K562 (cell line): ENCODE results near the gene TMEM205. TPM values are rescaled to one million over a fixed set of nuclear protein-coding genes. Genes with fewer than 3 reads are reported as not detected.
A peak's percentile ranks its signal among the peaks of the same experiment; 100 is the strongest.

ENCODE experiments used
- ATAC-seq: fragments of 200-7000 bp; cut with Tn5 transposase; 3 replicates; pipeline ENCODE4 v1.9.1; 2020; ENCODE audit warnings: moderate library complexity
- BruUV-seq: library from RNA; stranded (reverse); fragments of 400-500 nt; replicated peaks from 2 replicates; lab custom pipeline; 2021; lab: Mats Ljungman, UMichigan
- CTCF ChIA-PET: fragments of 300-600 bp; formaldehyde crosslinking; extraction: SDS; loops from one replicate; lab custom pipeline; 2021; ENCODE audit warnings: low intra/inter-chr PET ratio; lab: Yijun Ruan, JAX
- POLR2A ChIA-PET: fragments of 300-600, 350-650 bp; sonication (Branson Sonifier 250); formaldehyde crosslinking; extraction: SDS; loops from one replicate; lab custom pipeline; 2021; ENCODE audit warnings: antibody characterized with exemption, inconsistent platforms; lab: Yijun Ruan, JAX
- DNase-seq, 4 experiments: peaks; one replicate each; pipeline versions ENCODE4 v3.0.0 to v3.0.0-alpha.2; 2011 to 2018; ENCODE audit warnings: low spot score in 3 of 4, mixed read lengths in 3 of 4; ENCODE audit errors: extremely low read depth in 1 of 4
- FAIRE-seq: peaks from 2 replicates; lab custom pipeline; 2011; peaks lifted over from hg19 to GRCh38; lab: Jason Lieb, UNC
- H2AFZ ChIP-seq: 2 replicates; pipeline ENCODE4 v1.6.0; 2011; ENCODE audit warnings: low read depth, low read length, control low read depth, inconsistent platforms
- H3K27ac ChIP-seq: fragments of 200-600 bp; 3 replicates; pipeline ENCODE4 v1.8.0; 2011; ENCODE audit warnings: low read depth, mild to moderate bottlenecking, control low read depth, inconsistent platforms, low read length, moderate library complexity, mixed read lengths; ENCODE audit errors: extremely low read depth
- H3K27me3 ChIP-seq, 2 experiments: fragments of 300-600 bp in 1 of 2; 2 replicates in 1 of 2; 3 replicates in 1 of 2; pipeline versions ENCODE4 v1.6.0 to v1.8.0; 2011; ENCODE audit warnings: inconsistent platforms in 2 of 2, low read length in 2 of 2, mild to moderate bottlenecking in 1 of 2, mixed read lengths in 1 of 2, moderate library complexity in 1 of 2; ENCODE audit not compliant: control insufficient read depth in 2 of 2, insufficient read depth in 2 of 2
- H3K36me3 ChIP-seq: fragments of 300-600 bp; 3 replicates; pipeline ENCODE4 v1.8.0; 2011; ENCODE audit warnings: mild to moderate bottlenecking, low read length, inconsistent platforms; ENCODE audit not compliant: control insufficient read depth, insufficient read depth
- H3K4me1 ChIP-seq, 2 experiments: fragments of 200-600 bp in 1 of 2; replicated peaks in 1 of 2; 2 replicates in 1 of 2; 3 replicates in 1 of 2; pipeline versions ENCODE4 v1.5.1 to v1.8.0; 2011; ENCODE audit warnings: inconsistent platforms in 2 of 2, low read length in 2 of 2, mild to moderate bottlenecking in 1 of 2, mixed read lengths in 1 of 2, moderate library complexity in 1 of 2; ENCODE audit not compliant: control insufficient read depth in 2 of 2, insufficient read depth in 2 of 2
- H3K4me2 ChIP-seq: 2 replicates; pipeline ENCODE4 v1.6.1; 2011; ENCODE audit warnings: low read length, control low read depth, inconsistent platforms, mixed read lengths; ENCODE audit not compliant: insufficient read depth
- H3K4me3 ChIP-seq: fragments of 200-600 bp; sonication (generic), shearing (Covaris generic); 2 replicates; pipeline ENCODE4 v1.5.1; 2016; ENCODE audit warnings: control low read depth, inconsistent platforms
- H3K79me2 ChIP-seq: fragments of 200-600 bp; 3 replicates; pipeline ENCODE4 v1.8.0; 2011; ENCODE audit warnings: low read length, inconsistent platforms; ENCODE audit not compliant: control insufficient read depth, insufficient read depth
- H3K9ac ChIP-seq, 2 experiments: 2 replicates each; pipeline versions ENCODE4 v1.6.0 to v1.6.1; 2011; ENCODE audit warnings: low read depth in 2 of 2, low read length in 2 of 2, control low read depth in 1 of 2, inconsistent platforms in 1 of 2, mild to moderate bottlenecking in 1 of 2, mixed read lengths in 1 of 2; ENCODE audit not compliant: insufficient read depth in 1 of 2
- H3K9me1 ChIP-seq: one replicate; pipeline ENCODE4 v1.6.0; 2011; ENCODE audit warnings: inconsistent platforms, mild to moderate bottlenecking, low read length, moderate library complexity; ENCODE audit not compliant: control insufficient read depth, insufficient read depth
- H3K9me3 ChIP-seq: replicated peaks from 2 replicates; pipeline ENCODE4 v1.5.1; 2011; ENCODE audit warnings: low read depth, low read length, inconsistent platforms; ENCODE audit not compliant: control insufficient read depth, insufficient read depth
- H4K20me1 ChIP-seq: replicated peaks from 2 replicates; pipeline ENCODE4 v1.6.1; 2011; ENCODE audit warnings: low read length, inconsistent platforms, mixed read lengths; ENCODE audit not compliant: control insufficient read depth, insufficient read depth
- JUND ChIP-seq, 2 experiments: IDR thresholded peaks; 2 replicates in 1 of 2; 3 replicates in 1 of 2; pipeline ENCODE4 v1.6.1; 2011; ENCODE audit warnings: borderline replicate concordance in 2 of 2, low read depth in 2 of 2, low read length in 2 of 2, improper control_type of control experiment in 1 of 2, missing biosample characterization in 1 of 2, missing genetic modification characterization in 1 of 2, missing genetic modification reagents in 1 of 2
- MBD1 ChIP-seq: fragments of 250-450 bp; sonication (Bioruptor Pico); IDR thresholded peaks from 2 replicates; pipeline ENCODE4 v1.8.0; 2022; ENCODE audit warnings: inconsistent platforms
- MTA3 ChIP-seq: fragments of 450-650 bp; formaldehyde crosslinking; IDR thresholded peaks from 2 replicates; pipeline ENCODE4 v1.6.1; 2017; ENCODE audit warnings: mild to moderate bottlenecking, borderline replicate concordance
- SIN3B ChIP-seq: fragments of 450-650 bp; IDR thresholded peaks from 2 replicates; pipeline ENCODE4 v1.6.1; 2017; ENCODE audit warnings: low read depth, mild to moderate bottlenecking, moderate library complexity
- STAT5B ChIP-seq: fragments of 250-450 bp; sonication (Bioruptor Pico); IDR thresholded peaks from 2 replicates; pipeline ENCODE4 v1.8.0; 2021; ENCODE audit warnings: mild to moderate bottlenecking, inconsistent platforms
- ZNF551 ChIP-seq: fragments of 250-450 bp; sonication (Bioruptor Pico); IDR thresholded peaks from 2 replicates; pipeline ENCODE4 v1.5.0; 2021; ENCODE audit warnings: mild to moderate bottlenecking, moderate library complexity
- ZNF707 ChIP-seq: fragments of 250-450 bp; sonication (Bioruptor Pico); conservative IDR thresholded peaks from 2 replicates; pipeline ENCODE4 v1.8.0; 2022; ENCODE audit warnings: inconsistent platforms, mild to moderate bottlenecking, moderate library complexity
- ZNF77 ChIP-seq: fragments of 250-450 bp; sonication (Bioruptor Pico); IDR thresholded peaks from 2 replicates; pipeline ENCODE4 v1.5.0; 2020
- ZNF79 ChIP-seq: fragments of 250-450 bp; sonication (Bioruptor Pico); IDR thresholded peaks from 2 replicates; pipeline ENCODE4 v1.4.0; 2020; ENCODE audit warnings: low read depth, mild to moderate bottlenecking, moderate library complexity
- WGBS: fragments of 100-300 bp; shearing (Covaris generic); methylation state at CpG from one replicate; pipeline ENCODE4 v1.1.6; 2016; ENCODE audit warnings: low coverage, mixed read lengths; ENCODE audit not compliant: insufficient coverage; ENCODE audit errors: missing lambda C conversion rate; 5-methylcytosine and 5-hydroxymethylcytosine counted together
- in situ Hi-C: fragments of 300-500 bp; cut with MboI; formaldehyde crosslinking; loops from 4 replicates; pipeline ENCODE4 v1.15.0; 2018; ENCODE audit warnings: inconsistent platforms, mixed read lengths
- intact Hi-C: fragments of 100-400 bp; cut with micrococcal nuclease; formaldehyde crosslinking; loops from 2 replicates; pipeline ENCODE4 v1.14.2; 2022
- polyA plus RNA-seq, 8 experiments: library from polyadenylated mRNA; depleted of rRNA in 4 of 8; stranded (reverse) in 5 of 8; unstranded in 3 of 8; fragments of >200 nt; fragmentation: Nextera tagmentation in 2 of 8; fragmentation: Illumina TruSeq in 1 of 8; extraction: Ambion mirVana in 2 of 8; extraction: Trizol in 1 of 8; gene quantifications; 2 replicates each; pipeline versions ENCODE4 v1.2.1 to v1.2.3, GENCODE V29; 2011 to 2014; ENCODE audit warnings: inconsistent platforms in 1 of 8, missing spikeins in 1 of 8
- total RNA-seq, 7 experiments: library from RNA; depleted of rRNA in 6 of 7; stranded (reverse); fragments of >200 nt in 6 of 7; fragmentation: Illumina TruSeq in 2 of 7; extraction: Trizol in 2 of 7; gene quantifications; 2 replicates each; pipeline versions ENCODE4 v1.2.1 to v1.2.3, GENCODE V29; 2011 to 2021; ENCODE audit warnings: low replicate concordance in 1 of 7

The TMEM205 gene
- total and polyA plus RNA-seq, 9 of the 15 experiments (the other 6 are each of a cell fraction or from before 2014, with no cell fraction given): 21.3 to 81.5 (median 44.1) TPM

- Histone ChIP-seq H3K9ac (no peak overlapping the region), H3K4me1 (0 out of 5 replicates have a peak, but pooled peaks cover 0 to 6% of the 10 kb centered on the region in 2 experiments), H3K27me3 (peaks cover 23 to 42% of the 10 kb centered on the region in 2 experiments), H2AFZ (no peak overlapping the region), H3K79me2 (no peaks in the 10 kb centered on the region), H3K4me3 (no peak overlapping the region), H3K9me3 (no peaks in the 10 kb centered on the region), H4K20me1 (no peaks in the 10 kb centered on the region), H3K27ac (no peak overlapping the region), H3K4me2 (no peak overlapping the region), H3K36me3 (no peaks in the 10 kb centered on the region), H3K9me1 (no peaks in the 10 kb centered on the region)
- ATAC-seq (no peak), FAIRE-seq (no peak), DNase-seq (peak in 1 of 4 experiments; percentile 5)
- 7% methylated on average over 8 of the region's 8 CpGs for WGBS
- no TSS peak for BruUV-seq
- POLR2A ChIA-PET: no interaction called here
- CTCF ChIA-PET: interaction anchor here (0.6 kb wide), 1 partner anchor 19 kb away, joined by 3 read pairs; no protein-coding TSS in a partner anchor
- TF ChIP-seq ZNF77 (CRISPR knock-in tag) (no peak), JUND (IDR thresholded peaks at IDR 0.05; ENCODE audit: borderline replicate concordance, low read depth, low read length) (no peak), JUND (tag; IDR thresholded peaks at IDR 0.05; ENCODE audit: borderline replicate concordance, low read depth, low read length) (no peak), ZNF551 (CRISPR knock-in tag) (no peak), MBD1 (CRISPR knock-in tag) (no peak), ZNF79 (CRISPR knock-in tag) (no peak), STAT5B (CRISPR knock-in tag) (no peak), MTA3 (no peak), ZNF707 (CRISPR knock-in tag) (no peak), SIN3B (no peak)
- intact Hi-C loops: loop anchor here (10.0 kb wide), 1 partner anchor 185 kb away; the partner anchor contains the start of gene ELAVL3
- in situ Hi-C loops: loop anchor here (5.0 kb wide), 2 partner anchors 77 to 137 kb away; partner anchors contain the start of genes ODAD3 and PRKCSH
Observed at GRCh38 chr19:11299946-11300810, 45.9 kb downstream of the TMEM205 start.
